Stimulated activated CD4-positive, alpha-beta T cell treated with anti-CD3 and anti-CD28 coated beads, Interleukin-15, amount 100 ng/mL, for 1 hour (primary cell): ENCODE measurements around the gene TEX19.
"Not testable (repeated sequence)": the region's sequence is repeated elsewhere in the genome, so short reads cannot be mapped to it uniquely, and the experiment has no call there.

Source experiments
- DNase-seq, 2 donors: peaks; one replicate each; pipeline ENCODE4 v3.0.0-alpha.2; 2020; ENCODE audit warnings: low read depth in 1 of 2, low spot score in 1 of 2

TEX19 gene

DNA sequence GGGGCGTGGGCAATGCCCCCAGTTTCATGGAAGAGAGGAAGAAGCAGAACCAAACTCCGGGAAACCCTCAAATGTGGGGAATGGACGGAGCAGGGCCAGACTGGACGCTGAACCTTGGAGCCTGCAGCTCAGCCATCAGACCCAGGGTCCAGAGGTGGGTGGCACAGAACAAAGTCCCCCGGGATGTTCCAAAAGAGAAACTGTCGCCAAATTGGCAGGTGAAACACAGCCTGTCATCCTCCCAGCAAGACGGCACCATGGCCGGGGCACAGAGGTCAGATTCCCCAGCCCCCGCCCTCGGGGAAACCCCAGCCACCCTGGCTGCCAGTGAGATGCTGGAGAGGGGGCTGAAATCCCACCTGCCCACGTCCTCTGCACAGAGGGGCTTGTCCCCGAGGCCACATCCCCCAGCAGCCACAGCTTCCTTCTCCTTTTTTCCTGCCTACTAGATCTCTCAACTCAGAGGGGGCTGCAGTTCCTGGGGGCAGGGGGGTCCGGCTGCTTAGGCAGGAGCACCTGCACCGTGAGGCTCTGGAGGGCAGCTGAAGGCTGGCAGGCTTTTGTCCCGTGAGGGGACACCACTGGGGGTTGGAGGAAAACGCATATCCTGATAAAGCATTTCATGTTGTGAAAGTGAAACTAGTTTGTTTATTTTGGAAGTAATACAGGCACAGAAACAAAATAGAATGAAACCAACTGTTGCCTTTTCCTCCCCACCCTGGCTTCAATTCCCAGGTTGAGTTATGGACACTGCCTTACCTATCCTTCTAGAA, 24.2 kb upstream of the TEX19 start:
- DNase-seq, result no peak

GRCh38 chr17:82338858-82339633, 20.0 kb upstream of the TEX19 start:
- no peak for DNase-seq

- no peak for DNase-seq
These were observed 19.1 kb upstream of the TEX19 start for GRCh38 chr17:82339634-82340580.

GRCh38 chr17:82342361-82343079, 16.5 kb upstream of the TEX19 start:
- DNase-seq, result no peak

DNA sequence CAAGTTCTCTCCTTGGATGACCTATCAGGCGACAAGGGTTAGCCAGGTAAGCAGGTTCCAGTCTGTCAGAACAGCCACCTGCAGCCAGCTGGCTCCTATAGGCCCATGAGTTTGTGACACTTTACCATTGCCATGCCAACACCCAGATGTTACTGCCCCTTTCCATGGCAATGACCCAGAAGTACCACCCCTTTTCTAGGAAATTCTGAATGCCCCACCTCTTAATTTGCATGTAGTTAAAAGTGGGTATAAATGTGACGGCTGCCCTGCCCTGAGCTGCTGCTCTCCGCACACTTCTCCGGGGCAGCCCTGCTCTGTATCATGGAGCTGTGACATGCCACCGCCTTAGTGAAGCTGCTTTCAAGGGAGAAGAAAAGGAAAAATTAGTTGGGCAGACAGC, 15.5 kb upstream of the TEX19 start:
- DNase-seq, result no peak

DNA sequence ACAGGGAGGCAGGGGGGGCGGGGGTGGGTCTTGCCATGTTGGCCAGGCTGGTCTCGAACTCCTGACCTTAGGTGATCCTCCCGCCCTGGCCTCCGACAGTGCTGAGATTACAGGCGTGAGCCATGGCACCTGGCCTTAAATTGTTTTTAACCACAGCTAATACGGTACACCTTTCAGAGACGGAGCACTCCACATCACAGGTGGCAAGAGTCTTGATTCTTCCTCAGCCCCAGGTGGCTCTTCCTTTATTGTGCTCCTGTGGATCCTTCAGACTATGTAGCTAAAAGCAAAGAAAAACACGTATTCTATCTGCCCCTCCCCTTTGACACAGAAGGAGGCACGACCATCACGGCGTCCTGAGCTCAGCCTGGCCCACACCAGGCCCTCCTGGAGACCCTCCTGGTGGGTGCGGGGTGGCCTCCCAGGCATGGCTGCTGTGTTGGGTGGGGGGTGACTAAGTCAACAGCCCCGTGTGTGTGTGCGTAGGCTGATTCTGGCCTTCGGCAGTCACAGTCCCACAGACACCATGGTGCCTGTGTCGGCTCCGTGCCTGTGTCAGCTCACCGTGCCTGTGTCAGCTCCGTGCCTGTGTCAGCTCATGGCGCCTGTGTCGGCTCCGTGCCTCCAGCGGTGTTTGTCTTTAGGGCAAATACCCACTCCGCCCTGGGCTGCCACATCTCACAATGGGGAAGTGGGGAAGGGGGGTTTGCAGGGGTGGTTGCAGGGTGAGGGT, 14.7 kb upstream of the TEX19 start:
- DNase-seq, result no peak

DNA sequence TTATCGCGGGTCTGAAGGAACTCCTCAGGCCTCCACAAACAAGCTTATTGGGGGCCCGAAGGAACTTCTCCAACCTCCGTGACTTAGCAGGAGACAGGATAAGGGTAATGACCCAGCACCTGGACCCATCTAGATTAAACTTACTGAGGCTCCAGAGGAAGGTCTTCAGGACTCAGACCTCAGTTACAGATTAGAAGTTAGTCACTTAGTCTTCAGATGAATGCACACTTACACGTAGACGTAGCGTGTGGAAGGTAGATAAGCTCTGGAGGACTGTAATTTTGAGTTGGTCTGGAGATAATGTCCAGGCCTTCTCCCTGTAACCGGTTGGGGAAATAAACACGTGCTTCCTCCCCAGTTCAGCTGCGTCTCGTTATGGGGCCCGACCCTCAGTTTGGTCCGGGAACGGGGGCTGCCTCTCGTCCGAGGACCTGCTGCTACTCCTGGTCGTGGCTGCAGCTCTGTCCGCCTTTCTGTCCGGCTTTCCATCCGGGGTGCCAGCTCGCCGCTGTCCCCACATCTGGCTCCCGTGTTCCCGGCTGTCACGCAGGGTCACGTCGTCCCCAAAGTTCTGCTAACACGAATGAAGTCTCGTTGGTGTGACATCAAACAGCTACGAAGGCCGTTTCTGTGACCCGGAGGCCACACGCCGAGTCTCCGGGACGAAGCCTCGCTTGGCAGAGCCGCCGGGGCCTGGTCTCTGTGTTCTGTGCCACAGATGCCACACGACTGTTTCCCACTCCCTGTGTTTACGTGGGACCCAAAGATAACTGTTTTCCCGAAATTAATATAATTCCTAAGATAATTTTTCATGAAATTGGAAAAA, 13.7 kb upstream of the TEX19 start:
- no peak for DNase-seq

- DNase-seq, result no peak
These were observed 12.4 kb upstream of the TEX19 start for GRCh38 chr17:82346342-82347300.

DNA sequence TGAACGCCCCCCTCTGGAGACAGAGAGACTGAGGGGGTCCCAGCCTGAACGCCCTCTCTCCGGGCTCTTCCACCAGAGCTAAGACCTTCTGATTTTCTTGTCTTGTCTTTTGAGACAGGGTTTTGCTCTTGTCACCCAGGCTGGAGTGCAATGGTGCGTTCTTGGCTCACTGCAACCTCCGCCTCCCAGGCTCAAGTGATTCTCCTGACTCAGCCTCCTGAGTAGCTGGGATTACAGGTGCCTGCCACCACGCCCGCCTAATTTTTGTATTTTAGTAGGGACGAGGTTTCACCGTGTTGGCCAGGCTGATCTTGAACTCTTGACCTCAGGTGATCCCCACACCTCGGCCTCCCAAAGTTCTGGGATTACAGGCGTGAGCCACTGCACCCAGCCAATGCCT, 11.1 kb upstream of the TEX19 start:
- not testable (repeated sequence) for DNase-seq

GRCh38 chr17:82348434-82348833, 10.6 kb upstream of the TEX19 start:
- no peak for DNase-seq

DNA sequence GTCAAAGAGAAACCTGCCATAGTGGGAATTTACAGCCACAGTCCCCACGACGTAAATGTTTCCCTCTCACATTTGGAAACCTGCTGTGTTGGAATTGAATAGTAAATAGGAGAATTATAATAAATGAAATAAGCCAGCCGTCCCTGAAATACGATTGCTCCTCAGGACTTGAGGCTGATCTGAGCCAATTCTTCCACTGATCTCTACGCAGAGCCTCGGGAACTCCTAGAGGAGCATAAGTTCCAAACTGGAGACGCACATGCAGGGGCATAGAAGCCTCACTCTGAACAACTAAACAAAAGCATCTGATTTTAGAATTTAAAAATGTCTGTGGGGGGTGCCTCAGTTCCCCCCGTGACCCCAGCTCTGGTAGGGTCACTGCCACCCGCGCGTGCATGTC, 10.2 kb upstream of the TEX19 start:
- DNase-seq, result no peak

GRCh38 chr17:82349287-82349701, 9.8 kb upstream of the TEX19 start:
- DNase-seq, result no peak

DNA sequence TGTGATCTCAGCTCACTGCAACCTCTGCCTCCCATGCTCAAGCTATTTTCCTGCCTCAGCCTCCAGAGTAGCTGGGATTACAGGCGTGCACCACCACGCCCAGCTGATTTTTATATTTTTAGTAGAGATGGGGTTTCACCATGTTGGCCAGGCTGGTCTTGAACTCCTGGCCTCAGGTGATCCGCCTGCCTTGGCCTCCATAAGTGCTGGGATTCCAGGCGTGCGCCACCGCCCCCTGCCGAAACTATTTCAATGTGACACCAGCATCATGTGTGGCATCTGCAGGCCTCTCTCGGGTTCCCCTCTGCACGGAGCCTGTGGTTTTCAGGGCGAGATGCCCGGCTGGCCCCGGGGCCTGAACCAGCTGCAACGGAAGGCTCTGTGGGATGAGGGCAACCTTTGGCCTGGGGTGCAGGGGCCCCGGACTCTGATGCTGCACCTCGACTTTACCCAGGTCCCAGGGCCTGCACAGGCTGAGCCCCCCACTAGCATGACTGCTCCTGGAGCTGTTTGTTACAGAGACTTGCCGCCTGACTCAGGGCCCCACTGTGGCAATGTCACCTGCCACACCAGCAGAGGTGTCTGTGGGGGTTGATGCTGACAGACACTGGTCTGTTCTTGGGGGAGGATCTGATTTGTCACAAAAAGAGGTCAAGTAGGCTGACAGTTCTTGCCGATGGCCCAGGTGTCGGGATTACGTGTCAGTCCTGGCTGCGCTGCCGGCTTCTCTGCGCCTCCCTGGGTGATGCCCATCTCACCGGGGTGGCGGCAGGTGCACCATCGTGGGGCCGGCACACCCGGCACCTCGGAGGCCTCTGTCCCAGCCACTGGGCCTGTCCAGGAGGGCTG, 8.6 kb upstream of the TEX19 start:
- peak in 1 of 2 donors; percentile 35 for DNase-seq

- no peak for DNase-seq
These were observed 7.8 kb upstream of the TEX19 start for GRCh38 chr17:82351254-82351712.

DNA sequence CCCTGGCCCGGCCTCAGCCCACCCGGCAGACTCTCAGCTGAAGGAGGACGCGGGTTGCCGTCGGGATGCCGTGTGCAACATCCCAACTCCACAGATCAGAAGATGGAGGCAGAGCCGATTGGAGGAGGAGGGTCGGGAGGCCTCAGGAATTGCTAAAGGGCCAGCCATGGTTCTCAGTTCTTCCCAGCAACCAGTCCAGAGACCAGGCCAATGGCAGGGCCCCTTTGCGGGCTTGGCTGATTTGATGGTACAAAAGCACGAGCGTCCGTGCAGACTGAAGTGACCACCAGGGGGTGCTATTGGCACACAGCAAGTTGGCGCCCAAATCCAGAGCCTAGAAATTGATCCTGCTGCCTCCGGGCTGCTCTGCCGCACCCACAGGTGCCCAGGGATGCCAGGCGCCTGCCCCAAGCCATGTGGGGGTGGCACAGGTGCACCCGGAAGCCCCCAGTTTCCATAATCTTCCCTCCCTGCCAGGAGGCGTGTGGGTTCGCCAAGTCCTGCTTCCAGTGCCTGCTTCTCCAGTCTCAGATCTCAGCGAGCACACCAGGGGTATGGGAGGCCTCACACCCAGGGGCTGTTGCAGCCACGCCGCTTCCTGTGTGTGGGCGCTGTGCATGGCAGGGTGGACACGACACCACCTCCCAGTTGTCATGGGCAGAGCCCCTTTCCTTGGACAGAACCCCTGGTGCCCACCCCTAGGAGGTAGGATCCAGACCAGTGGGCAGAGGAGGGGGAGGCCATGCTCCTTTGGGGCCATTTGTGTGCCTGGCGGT, 7.1 kb upstream of the TEX19 start:
- peak; percentile 60 to 62 for DNase-seq

DNA sequence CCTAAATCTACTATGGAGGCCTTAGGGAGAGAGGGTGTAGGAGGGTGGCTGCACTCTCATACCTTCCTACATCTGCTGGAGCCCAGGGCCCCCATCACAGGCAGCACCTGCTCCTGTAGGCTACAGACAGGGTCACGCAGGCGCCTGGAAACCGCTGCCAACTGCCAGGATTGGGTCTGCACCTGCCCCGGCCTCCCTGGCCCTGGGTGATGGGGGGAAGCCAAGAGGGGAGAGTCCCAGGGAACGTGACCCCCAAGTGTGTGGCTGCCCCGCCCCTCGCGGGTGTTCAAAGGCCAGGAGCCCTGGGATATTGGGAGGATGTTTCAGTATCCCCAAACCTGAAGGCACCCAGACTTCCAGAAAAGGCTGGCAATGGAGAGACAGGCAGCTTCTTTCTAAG, 5.6 kb upstream of the TEX19 start:
- no peak for DNase-seq
